ENCODE data around the gene NFATC1.
A peak's percentile ranks its signal among the peaks of the same experiment; 100 is the strongest.
"Not testable (repeated sequence)": the region's sequence is repeated elsewhere in the genome, so short reads cannot be mapped to it uniquely, and the experiment has no call there.

The NFATC1 gene

GRCh38 chr18:79375441-79376154 lies 20.1 kb upstream of the NFATC1 start:
- no peak for DNase-seq

GRCh38 chr18:79376661-79377060 lies 19.1 kb upstream of the NFATC1 start:
- DNase-seq, result not testable (repeated sequence)

- DNase-seq, result no peak
Measured at GRCh38 chr18:79377187-79377891, 18.4 kb upstream of the NFATC1 start.

- peak; percentile 77 to 92 for DNase-seq
Measured at GRCh38 chr18:79378536-79379250, 17.0 kb upstream of the NFATC1 start.

GRCh38 chr18:79379251-79379905 lies 16.4 kb upstream of the NFATC1 start:
- DNase-seq, result no peak

GRCh38 chr18:79379931-79380815 lies 15.6 kb upstream of the NFATC1 start:
- DNase-seq, result no peak

DNA sequence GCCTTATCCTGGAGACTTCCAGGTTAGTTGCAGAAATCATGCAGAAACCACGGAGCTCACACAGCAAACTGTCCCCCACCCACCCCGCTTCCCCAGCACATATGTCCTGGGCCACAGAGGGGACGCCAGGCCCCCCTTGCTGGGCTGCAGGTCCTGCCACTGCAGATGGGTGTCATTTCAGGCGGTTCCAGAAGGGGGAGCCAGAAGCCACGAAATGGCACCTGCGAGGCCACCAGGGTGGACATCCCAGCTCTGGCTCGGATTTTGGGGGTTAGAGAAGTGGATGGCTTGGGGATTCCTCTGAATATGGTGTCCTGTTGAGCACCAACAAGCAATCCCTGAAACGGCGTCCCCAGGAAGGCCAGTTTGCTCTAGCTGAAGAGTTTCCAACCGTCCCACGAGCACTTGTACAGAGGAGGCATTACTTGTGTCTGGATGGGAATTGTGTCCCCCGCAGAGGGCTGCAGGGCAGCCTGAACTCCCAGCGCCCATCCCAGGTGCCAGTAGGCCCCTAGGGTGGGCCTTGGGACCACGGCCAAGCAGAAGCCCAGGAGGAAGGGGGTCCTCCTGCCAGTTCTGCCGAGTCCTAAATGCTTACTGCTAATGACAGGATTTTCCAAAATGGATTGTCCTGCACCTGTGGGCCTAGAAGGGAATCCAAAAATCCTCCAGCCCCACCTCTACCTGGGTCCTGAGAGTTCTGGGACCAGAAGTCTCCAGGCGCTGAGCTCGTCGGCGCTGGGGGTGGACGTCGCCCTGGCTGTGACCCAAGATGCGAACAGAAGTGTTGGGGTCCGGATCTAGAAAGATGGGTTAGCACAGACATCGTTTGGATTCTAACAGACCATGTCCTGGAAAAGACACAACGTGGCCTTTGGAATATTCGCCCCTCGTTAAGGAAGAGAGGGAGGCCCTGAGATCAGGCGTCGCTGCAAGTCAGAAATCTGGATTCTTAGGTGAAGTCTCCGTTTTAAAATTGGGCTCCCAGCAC lies 14.6 kb upstream of the NFATC1 start:
- peak in 1 of 2 donors; percentile 82 for DNase-seq

GRCh38 chr18:79381811-79382311 lies 13.9 kb upstream of the NFATC1 start:
- DNase-seq, result no peak

- DNase-seq, result no peak
Measured at GRCh38 chr18:79382681-79383387, 12.9 kb upstream of the NFATC1 start.

- no peak for DNase-seq
Measured at GRCh38 chr18:79383388-79384056, 12.2 kb upstream of the NFATC1 start.

GRCh38 chr18:79384151-79384807 lies 11.5 kb upstream of the NFATC1 start:
- DNase-seq, result no peak

GRCh38 chr18:79384834-79385233 lies 10.9 kb upstream of the NFATC1 start:
- DNase-seq, result no peak

DNA sequence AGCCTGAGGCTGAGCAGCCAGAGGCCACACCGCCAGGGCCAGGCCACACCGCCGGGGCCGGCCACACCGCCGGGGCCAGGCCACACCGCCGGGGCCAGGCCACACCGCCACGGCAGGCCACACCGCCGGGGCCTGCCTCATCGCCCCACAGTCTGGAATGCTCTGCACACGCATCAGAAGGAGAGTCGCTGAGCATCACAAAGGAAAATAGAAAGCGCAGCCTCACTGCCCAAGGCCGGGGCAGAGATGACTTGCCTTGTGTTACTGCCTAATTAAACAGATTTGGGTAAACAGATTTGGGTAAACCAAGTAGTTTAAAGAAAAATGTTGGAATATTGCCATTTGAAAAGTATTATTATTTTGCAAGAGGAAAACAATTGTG lies 10.4 kb upstream of the NFATC1 start:
- DNase-seq, result no peak

DNA sequence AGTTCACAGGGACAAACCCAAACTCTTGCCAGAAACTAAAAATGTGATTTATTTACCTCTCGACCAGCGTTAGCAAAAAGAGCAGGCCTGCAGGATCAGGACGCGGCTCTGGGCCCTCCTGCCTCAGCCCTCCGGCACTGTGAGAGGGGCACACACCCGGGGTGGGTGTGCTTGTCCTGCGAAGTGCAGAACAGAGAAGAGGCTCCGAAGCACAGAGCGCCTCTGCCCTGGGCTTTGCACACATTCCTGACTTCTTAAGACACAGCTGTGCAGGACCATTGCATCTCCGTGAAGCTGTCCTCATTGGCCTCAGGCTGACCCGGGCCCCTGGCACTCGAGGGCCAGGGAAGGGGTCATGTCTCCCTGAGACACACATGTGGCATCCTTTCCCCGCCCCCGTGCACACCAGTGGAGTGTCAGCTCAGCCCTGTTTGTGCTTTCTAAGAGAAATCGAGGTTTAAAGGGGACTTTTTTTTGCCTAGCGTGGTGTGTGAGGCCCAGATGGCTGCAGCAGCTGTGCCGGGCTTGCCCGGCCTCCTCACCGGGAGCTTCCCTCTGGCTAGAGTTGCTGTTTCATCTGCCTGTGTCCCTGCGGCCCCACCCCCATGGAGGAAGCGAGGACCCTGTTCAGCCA lies 9.9 kb upstream of the NFATC1 start:
- DNase-seq, result no peak

DNA sequence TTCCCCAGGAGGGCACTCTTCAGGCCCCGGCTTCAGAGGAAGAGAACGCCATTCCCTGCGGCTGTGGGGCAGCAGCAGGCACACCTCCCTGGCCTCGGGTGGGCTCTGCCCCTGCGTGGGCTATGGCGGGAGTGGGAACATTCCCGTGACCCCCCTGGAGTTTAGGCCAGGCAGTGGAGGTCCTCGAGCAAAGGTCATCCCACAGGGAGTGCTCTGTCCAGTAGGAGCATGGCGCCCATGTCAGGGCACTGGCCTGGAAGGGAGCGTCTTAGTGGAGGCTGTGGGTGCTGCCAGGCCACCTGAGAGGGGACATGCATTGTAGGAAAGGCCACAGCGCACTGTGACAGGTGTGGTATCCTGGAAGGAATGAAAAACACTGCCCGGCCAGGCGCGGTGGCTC lies 9.2 kb upstream of the NFATC1 start:
- no peak for DNase-seq

DNA sequence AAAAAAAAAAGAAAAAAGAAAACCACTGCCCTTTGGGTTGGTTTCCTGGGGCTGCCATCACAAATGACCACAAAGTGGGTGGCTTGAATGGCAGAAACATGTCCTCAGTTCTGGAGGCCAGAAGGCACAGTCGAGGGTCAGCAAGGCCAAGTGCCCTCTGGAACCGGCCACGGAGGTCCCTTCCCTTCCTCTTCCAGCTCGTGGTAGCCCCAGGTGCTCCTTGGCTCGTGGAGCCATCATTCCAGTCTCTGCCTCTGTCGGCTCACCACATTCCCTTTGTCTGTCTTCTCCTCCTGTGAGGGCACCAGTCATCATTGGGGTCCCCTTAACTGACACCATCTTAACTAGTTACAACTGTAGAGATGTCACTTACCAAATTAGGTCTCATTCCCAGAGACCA lies 8.5 kb upstream of the NFATC1 start:
- no peak for DNase-seq

DNA sequence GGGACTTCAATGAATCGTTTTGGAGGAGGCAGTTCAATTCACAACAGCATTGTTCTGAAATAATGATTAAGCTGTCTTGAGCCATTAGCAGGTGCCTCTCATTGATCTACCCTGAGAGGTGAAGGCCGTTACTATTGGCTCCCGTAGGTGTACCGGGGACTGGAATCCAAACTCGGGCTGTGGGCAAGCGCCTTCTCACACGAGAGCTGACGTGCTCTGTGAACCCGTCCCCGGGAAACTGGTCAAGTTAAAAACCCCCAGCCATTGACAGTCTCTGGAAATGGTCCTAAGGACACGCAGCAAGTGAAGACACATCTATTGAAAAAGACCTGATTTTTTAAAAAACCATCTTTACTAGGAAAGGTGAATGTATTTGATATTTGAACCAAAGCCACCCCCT lies 8.1 kb upstream of the NFATC1 start:
- no peak for DNase-seq

DNA sequence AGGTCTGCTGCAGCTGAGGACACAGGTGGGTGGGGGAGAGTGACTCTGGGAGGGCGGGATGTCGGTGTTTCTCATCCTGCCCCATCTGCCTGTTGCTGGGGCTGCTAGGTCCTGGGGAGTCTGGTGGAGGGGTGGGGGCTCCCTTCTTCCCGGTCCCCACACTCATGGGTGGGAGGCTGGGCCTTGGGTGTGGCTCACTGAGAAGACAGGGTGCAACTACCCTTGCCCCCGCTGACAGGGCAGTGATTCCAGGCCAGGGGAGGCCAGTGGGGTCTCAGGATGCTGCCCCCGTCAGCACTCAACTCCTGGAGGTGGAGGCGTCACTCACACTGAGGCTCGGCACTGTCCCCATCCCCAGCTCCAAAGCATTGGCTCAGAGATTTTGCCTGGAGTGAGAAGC lies 7.7 kb upstream of the NFATC1 start:
- no peak for DNase-seq

GRCh38 chr18:79389689-79390088 lies 6.0 kb upstream of the NFATC1 start:
- DNase-seq, result no peak

Measured in inflammatory macrophage treated with lipopolysaccharide for 1 hour (primary cell).